GM12801 (cell line): ENCODE results near the gene RTF2.

Experiments used
- CTCF ChIP-seq: IDR thresholded peaks from one replicate; pipeline ENCODE4 v1.5.1; 2011; ENCODE audit warnings: control low read depth; ENCODE audit not compliant: insufficient read length; ENCODE audit errors: extremely low read depth

Gene RTF2

GRCh38 chr20:56517211-56517610 lies 48.8 kb downstream of the RTF2 start:
- no peak for TF ChIP-seq CTCF

- no peak for TF ChIP-seq CTCF
Measured at GRCh38 chr20:56517641-56518040, 49.2 kb downstream of the RTF2 start.

- TF ChIP-seq CTCF: no peak
Measured at GRCh38 chr20:56518126-56518525, 49.7 kb downstream of the RTF2 start.

- TF ChIP-seq CTCF: no peak
Measured at GRCh38 chr20:56518721-56519398, 50.4 kb downstream of the RTF2 start.

- TF ChIP-seq CTCF: no peak
Measured at GRCh38 chr20:56519551-56519950, 51.1 kb downstream of the RTF2 start.

GRCh38 chr20:56520180-56520579 lies 51.8 kb downstream of the RTF2 start:
- TF ChIP-seq CTCF: no peak

- no peak for TF ChIP-seq CTCF
Measured at GRCh38 chr20:56522311-56522710, 53.9 kb downstream of the RTF2 start.
